H9 (cell line): ENCODE measurements around the gene TSSK2. TPM values are rescaled to one million over a fixed set of nuclear protein-coding genes. Genes with fewer than 3 reads are reported as not detected.

Experiments
- DNase-seq: peaks from one replicate; pipeline ENCODE4 v3.0.0-alpha.2; 2017
- H2AFZ ChIP-seq: one replicate; pipeline ENCODE4 v1.6.1; 2013; ENCODE audit warnings: mild to moderate bottlenecking, low read length, control low read depth, moderate library complexity
- H2AK5ac ChIP-seq: 2 replicates; pipeline ENCODE4 v1.6.1; 2013; ENCODE audit warnings: low read length, control low read depth, mixed read lengths; ENCODE audit not compliant: insufficient read length
- H2BK120ac ChIP-seq: one replicate; pipeline ENCODE4 v1.6.1; 2013; ENCODE audit warnings: low read depth, mild to moderate bottlenecking, low read length, control low read depth, inconsistent platforms; ENCODE audit not compliant: poor library complexity, severe bottlenecking
- H2BK12ac ChIP-seq: 2 replicates; pipeline ENCODE4 v1.6.1; 2013; ENCODE audit warnings: low read length, control low read depth, mixed read lengths, low read depth; ENCODE audit not compliant: insufficient read length
- H2BK15ac ChIP-seq: 2 replicates; pipeline ENCODE4 v1.6.1; 2013; ENCODE audit warnings: low read depth, low read length, control low read depth
- H2BK20ac ChIP-seq: one replicate; pipeline ENCODE4 v1.6.1; 2013; ENCODE audit warnings: low read depth, mild to moderate bottlenecking, low read length, control low read depth, inconsistent platforms; ENCODE audit not compliant: poor library complexity, severe bottlenecking
- H2BK5ac ChIP-seq: 2 replicates; pipeline ENCODE4 v1.6.1; 2013; ENCODE audit warnings: low read length, control low read depth, mixed read lengths; ENCODE audit not compliant: insufficient read length
- H3K14ac ChIP-seq: 2 replicates; pipeline ENCODE4 v1.6.1; 2013; ENCODE audit warnings: low read length, control low read depth; ENCODE audit not compliant: insufficient read depth
- H3K18ac ChIP-seq: 2 replicates; pipeline ENCODE4 v1.6.1; 2013; ENCODE audit warnings: low read depth, mild to moderate bottlenecking, mixed read lengths, low read length, control low read depth; ENCODE audit not compliant: insufficient read length
- H3K23ac ChIP-seq: 2 replicates; pipeline ENCODE4 v1.6.1; 2013; ENCODE audit warnings: low read length, control low read depth, mixed read lengths, low read depth; ENCODE audit not compliant: insufficient read length
- H3K23me2 ChIP-seq: 2 replicates; pipeline ENCODE4 v1.6.1; 2013; ENCODE audit warnings: low read depth, mild to moderate bottlenecking, mixed read lengths, low read length, control low read depth; ENCODE audit not compliant: insufficient read length, poor library complexity, severe bottlenecking
- H3K27ac ChIP-seq: 2 replicates; pipeline ENCODE4 v1.5.1; 2013; ENCODE audit warnings: low read length, control low read depth, mixed read lengths, low read depth; ENCODE audit not compliant: insufficient read length
- H3K27me3 ChIP-seq: 2 replicates; pipeline ENCODE4 v1.6.1; 2013; ENCODE audit warnings: low read length, control low read depth, inconsistent platforms; ENCODE audit not compliant: insufficient read depth
- H3K4ac ChIP-seq: 2 replicates; pipeline ENCODE4 v1.6.1; 2013; ENCODE audit warnings: low read depth, mild to moderate bottlenecking, control low read depth, inconsistent platforms, low read length, moderate library complexity
- H3K4me1 ChIP-seq: 2 replicates; pipeline ENCODE4 v1.6.1; 2013; ENCODE audit warnings: low read length, control low read depth, inconsistent platforms; ENCODE audit not compliant: insufficient read depth
- H3K4me2 ChIP-seq: 2 replicates; pipeline ENCODE4 v1.6.1; 2013; ENCODE audit warnings: low read length, control low read depth, mixed read lengths; ENCODE audit not compliant: insufficient read length, insufficient read depth
- H3K56ac ChIP-seq: 2 replicates; pipeline ENCODE4 v1.6.1; 2013; ENCODE audit warnings: low read depth, mild to moderate bottlenecking, mixed read lengths, low read length, control low read depth; ENCODE audit not compliant: insufficient read length
- H3K79me1 ChIP-seq: 2 replicates; pipeline ENCODE4 v1.6.1; 2013; ENCODE audit warnings: low read depth, mild to moderate bottlenecking, moderate library complexity, low read length, control low read depth, inconsistent platforms; ENCODE audit not compliant: insufficient read depth, poor library complexity, severe bottlenecking
- H3K79me2 ChIP-seq: 2 replicates; pipeline ENCODE4 v1.6.1; 2013; ENCODE audit warnings: low read length, control low read depth, inconsistent platforms; ENCODE audit not compliant: insufficient read depth
- H3K9ac ChIP-seq: 2 replicates; pipeline ENCODE4 v1.6.1; 2013; ENCODE audit warnings: low read length, control low read depth, mixed read lengths; ENCODE audit not compliant: insufficient read length; ENCODE audit errors: extremely low read depth
- H3K9me3 ChIP-seq: one replicate; pipeline ENCODE4 v1.6.1; 2013; ENCODE audit warnings: low read depth, low read length, inconsistent platforms; ENCODE audit not compliant: control insufficient read depth
- H3T11ph ChIP-seq: one replicate; pipeline ENCODE4 v1.6.1; 2013; ENCODE audit warnings: mild to moderate bottlenecking, low read length, control low read depth, inconsistent platforms
- H4K20me1 ChIP-seq: one replicate; pipeline ENCODE4 v1.6.1; 2013; ENCODE audit not compliant: control insufficient read depth, insufficient read length, insufficient read depth
- H4K5ac ChIP-seq: 2 replicates; pipeline ENCODE4 v1.6.1; 2013; ENCODE audit warnings: low read depth, mild to moderate bottlenecking, mixed read lengths, low read length, control low read depth; ENCODE audit not compliant: insufficient read length
- H4K8ac ChIP-seq: replicated peaks from 2 replicates; pipeline ENCODE4 v1.6.1; 2013; ENCODE audit warnings: low read length, control low read depth, mixed read lengths, low read depth; ENCODE audit not compliant: insufficient read length
- H4K91ac ChIP-seq: 2 replicates; pipeline ENCODE4 v1.6.1; 2013; ENCODE audit warnings: low read depth, mild to moderate bottlenecking, moderate library complexity, mixed read lengths, low read length, control low read depth; ENCODE audit not compliant: insufficient read length
- H3K27ac Mint-ChIP-seq, 3 experiments: 2 replicates in 2 of 3; 3 replicates in 1 of 3; pipeline ENCODE4 v1.8.0; 2020 to 2021; ENCODE audit warnings: mixed read lengths in 3 of 3, mild to moderate bottlenecking in 1 of 3, moderate library complexity in 1 of 3
- H3K27me3 Mint-ChIP-seq: 2 replicates; pipeline ENCODE4 v1.8.0; 2021; ENCODE audit warnings: low read depth, mild to moderate bottlenecking, moderate library complexity, mixed read lengths
- H3K36me3 Mint-ChIP-seq, 3 experiments: 2 replicates in 2 of 3; 3 replicates in 1 of 3; pipeline ENCODE4 v1.8.0; 2020 to 2021; ENCODE audit warnings: low read depth in 3 of 3, mixed read lengths in 3 of 3; ENCODE audit not compliant: insufficient read depth in 1 of 3
- H3K4me1 Mint-ChIP-seq, 2 experiments: 2 replicates each; pipeline ENCODE4 v1.8.0; 2020; ENCODE audit warnings: mixed read lengths in 2 of 2
- H3K4me3 Mint-ChIP-seq, 2 experiments: 2 replicates in 1 of 2; 3 replicates in 1 of 2; pipeline ENCODE4 v1.8.0; 2020 to 2021; ENCODE audit warnings: mild to moderate bottlenecking in 2 of 2, mixed read lengths in 2 of 2, moderate library complexity in 1 of 2
- H3K9me3 Mint-ChIP-seq, 2 experiments: 2 replicates in 1 of 2; 3 replicates in 1 of 2; pipeline ENCODE4 v1.8.0; 2020; ENCODE audit warnings: mild to moderate bottlenecking in 2 of 2, mixed read lengths in 2 of 2, moderate library complexity in 1 of 2
- CTCF ChIP-seq: fragments of 200-600 bp; sonication (generic); conservative IDR thresholded peaks from 3 replicates; pipeline ENCODE4 v1.8.0; 2021; ENCODE audit warnings: antibody characterized with exemption, mild to moderate bottlenecking
- WGBS: extraction: QIAGEN DNeasy Blood & Tissue Kit; methylation state at CpG from one replicate; pipeline ENCODE4 v1.1.7; 2013; ENCODE audit warnings: missing lambda C conversion rate, low lambda C conversion rate, mixed read lengths; ENCODE audit not compliant: insufficient read length; ENCODE audit errors: extremely low coverage; 5-methylcytosine and 5-hydroxymethylcytosine counted together
- total RNA-seq: library from RNA; stranded (reverse); gene quantifications from 2 replicates; pipeline ENCODE4 v1.2.1, GENCODE V29; 2021

The TSSK2 gene
- total RNA-seq, 1 experiment from 2014 or later, result not detected

DNA sequence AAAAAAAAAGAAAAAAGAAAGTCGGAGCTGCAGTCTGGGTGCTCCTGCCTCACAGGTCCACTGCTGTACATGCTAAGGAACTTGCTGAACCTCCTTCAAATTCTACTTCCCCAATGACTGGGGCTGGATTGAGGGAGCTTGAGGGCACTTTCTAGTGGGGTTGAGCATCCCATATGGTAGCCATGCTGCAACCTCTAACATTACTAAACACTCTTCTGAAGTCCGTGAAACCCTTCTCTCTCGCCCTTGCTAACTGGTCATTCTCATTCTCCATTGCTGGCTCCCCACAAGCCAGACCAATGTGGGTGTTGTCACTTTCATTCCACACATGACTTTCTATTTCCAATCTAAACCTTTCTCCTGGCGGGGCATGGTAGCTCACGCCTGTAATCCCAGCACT, 12.1 kb downstream of the TSSK2 start:
- H3K9me3 Mint-ChIP-seq, result no peaks in the 10 kb centered on the region; a peak in 1 of 5 replicates
- Histone ChIP-seq H3K14ac (no peak overlapping the region), H3K23me2 (peaks cover 6% of the 10 kb centered on the region), H2BK20ac (no peak overlapping the region), H3K4ac (no peak overlapping the region), H4K5ac (no peak overlapping the region), H2BK12ac (no peak overlapping the region), H3K27ac (no peak overlapping the region), H3K79me1 (no peaks in the 10 kb centered on the region), H3K4me2 (no peak overlapping the region), H3K4me1 (no peaks in the 10 kb centered on the region), H2AFZ (no peak overlapping the region), H3K23ac (no peak overlapping the region), H4K91ac (no peak overlapping the region), H2BK15ac (no peak overlapping the region), H4K20me1 (no peaks in the 10 kb centered on the region), H2BK120ac (no peak overlapping the region), H3K9me3 (no peaks in the 10 kb centered on the region), H2BK5ac (no peak overlapping the region), H3K27me3 (peaks cover 11% of the 10 kb centered on the region), H3K9ac (no peak overlapping the region), H3K56ac (no peak overlapping the region), H3K18ac (no peak overlapping the region), H3T11ph (no peak overlapping the region), H3K79me2 (peaks cover 3% of the 10 kb centered on the region; the same call in 1 of the 2 replicates), H4K8ac (no peak overlapping the region), H2AK5ac (no peak overlapping the region)
- TF ChIP-seq CTCF, result no peak
- H3K36me3 Mint-ChIP-seq, result peaks cover 12 to 44% (median 36%) of the 10 kb centered on the region in 3 experiments; a peak in 6 of 7 replicates
- peak overlapping the region; percentile 97 to 99 for H3K4me3 Mint-ChIP-seq
- peaks cover 24% of the 10 kb centered on the region for H3K27me3 Mint-ChIP-seq
- H3K27ac Mint-ChIP-seq, result no peak overlapping the region
- no peak for DNase-seq
- H3K4me1 Mint-ChIP-seq, result peaks cover 14 to 24% of the 10 kb centered on the region in 2 experiments
- WGBS, result no CpG with 5 or more reads among the region's 5 CpGs
